C4-2B (cell line): ENCODE measurements around the gene GNS.

Experiments
- H3K27ac ChIP-seq: fragments of 450-650 bp; 2 replicates; pipeline ENCODE4 v1.5.1; 2017
- ZFX ChIP-seq: fragments of 450-650 bp; IDR thresholded peaks from 2 replicates; pipeline ENCODE4 v1.6.1; 2017
- TF ChIP-seq, protein P1 (sequence below): fragments of 450-650 bp; conservative IDR thresholded peaks from 2 replicates; pipeline ENCODE4 v1.5.1; 2017; ENCODE audit warnings: mild to moderate bottlenecking

The GNS gene

DNA sequence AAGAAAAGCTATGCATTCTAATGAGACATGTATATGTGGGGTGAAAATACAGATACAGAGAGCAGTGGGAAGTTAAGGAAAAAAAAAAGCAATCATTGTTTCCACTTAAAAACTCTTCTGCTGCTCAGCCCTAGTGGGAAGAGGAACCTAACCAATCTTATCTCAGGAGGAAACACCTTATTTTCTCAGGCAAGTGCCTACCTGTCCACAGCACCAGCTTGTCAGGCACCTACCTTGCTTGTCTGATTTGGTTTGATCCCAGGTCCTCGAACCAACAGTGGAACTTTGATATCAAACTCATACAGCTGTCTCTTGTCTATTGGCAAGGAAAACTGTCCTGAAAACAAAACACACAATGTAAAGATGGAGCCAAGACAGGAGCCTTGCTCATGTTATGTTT lies 22.4 kb downstream of the GNS start:
- TF ChIP-seq, protein P1, sequence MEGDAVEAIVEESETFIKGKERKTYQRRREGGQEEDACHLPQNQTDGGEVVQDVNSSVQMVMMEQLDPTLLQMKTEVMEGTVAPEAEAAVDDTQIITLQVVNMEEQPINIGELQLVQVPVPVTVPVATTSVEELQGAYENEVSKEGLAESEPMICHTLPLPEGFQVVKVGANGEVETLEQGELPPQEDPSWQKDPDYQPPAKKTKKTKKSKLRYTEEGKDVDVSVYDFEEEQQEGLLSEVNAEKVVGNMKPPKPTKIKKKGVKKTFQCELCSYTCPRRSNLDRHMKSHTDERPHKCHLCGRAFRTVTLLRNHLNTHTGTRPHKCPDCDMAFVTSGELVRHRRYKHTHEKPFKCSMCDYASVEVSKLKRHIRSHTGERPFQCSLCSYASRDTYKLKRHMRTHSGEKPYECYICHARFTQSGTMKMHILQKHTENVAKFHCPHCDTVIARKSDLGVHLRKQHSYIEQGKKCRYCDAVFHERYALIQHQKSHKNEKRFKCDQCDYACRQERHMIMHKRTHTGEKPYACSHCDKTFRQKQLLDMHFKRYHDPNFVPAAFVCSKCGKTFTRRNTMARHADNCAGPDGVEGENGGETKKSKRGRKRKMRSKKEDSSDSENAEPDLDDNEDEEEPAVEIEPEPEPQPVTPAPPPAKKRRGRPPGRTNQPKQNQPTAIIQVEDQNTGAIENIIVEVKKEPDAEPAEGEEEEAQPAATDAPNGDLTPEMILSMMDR, result no peak
- no peak for TF ChIP-seq ZFX
- no peak overlapping the region for H3K27ac ChIP-seq

DNA sequence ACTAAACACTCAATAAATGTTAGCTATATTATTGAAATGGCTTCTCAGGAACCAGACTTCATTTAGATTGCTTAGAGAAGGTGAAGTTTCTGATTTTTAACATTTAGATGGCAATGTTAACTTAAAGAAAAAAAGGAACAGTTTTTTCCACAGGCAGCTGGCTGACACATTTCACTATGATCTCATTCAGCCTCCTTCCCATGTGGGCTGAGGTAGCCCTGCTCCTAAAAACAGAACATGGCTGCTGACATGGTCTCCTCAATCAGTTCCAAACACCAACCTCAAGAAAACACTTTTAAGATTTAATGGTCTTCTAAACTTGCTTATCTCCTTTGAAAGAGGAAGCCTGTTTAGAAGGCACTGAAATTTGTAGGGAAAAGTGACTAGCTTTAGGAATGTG lies 23.8 kb downstream of the GNS start:
- TF ChIP-seq, protein P1, result no peak
- no peak overlapping the region for H3K27ac ChIP-seq

DNA sequence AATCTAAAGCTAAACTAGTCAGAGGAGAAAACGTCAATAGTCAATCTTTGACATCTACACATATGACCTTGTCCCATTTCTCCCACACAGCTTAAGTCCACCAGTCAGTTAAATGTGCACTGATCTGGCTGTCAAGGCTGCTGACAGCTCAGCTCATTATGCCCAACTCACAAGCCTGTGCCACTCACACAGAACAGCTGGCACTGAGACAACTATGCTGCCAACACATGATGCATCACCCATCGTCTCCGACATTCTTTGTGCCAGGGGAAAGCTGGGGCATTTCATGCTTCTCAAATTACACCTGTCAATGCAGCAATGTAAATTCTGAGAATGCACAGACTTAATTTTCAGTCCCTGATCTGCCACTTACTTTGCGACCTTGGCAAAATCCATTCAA lies 25.3 kb downstream of the GNS start:
- H3K27ac ChIP-seq, result no peak overlapping the region; the same call in 1 of the 2 replicates
- TF ChIP-seq, protein P1, result no peak
- no peak for TF ChIP-seq ZFX

DNA sequence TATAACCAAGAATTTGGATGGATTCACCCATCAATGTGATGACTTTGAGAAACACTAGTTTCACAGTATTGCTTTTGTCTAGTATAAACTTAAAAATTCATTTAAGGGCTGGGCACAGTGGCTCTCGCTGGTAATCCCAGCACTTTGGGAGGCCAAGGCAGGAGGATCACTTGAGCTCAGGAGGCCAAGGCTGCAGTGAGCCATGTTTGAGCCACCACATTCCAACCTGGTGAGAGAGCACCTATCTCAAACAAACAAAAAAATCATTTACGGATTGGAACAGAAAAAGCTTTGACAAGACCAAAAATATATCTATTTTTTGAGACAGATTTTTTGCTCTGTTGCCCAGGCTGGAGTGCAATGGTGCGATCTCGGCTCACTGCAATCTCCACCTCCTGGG lies 27.5 kb downstream of the GNS start:
- TF ChIP-seq ZFX, result no peak
- TF ChIP-seq, protein P1, result no peak
- no peak overlapping the region for H3K27ac ChIP-seq

DNA sequence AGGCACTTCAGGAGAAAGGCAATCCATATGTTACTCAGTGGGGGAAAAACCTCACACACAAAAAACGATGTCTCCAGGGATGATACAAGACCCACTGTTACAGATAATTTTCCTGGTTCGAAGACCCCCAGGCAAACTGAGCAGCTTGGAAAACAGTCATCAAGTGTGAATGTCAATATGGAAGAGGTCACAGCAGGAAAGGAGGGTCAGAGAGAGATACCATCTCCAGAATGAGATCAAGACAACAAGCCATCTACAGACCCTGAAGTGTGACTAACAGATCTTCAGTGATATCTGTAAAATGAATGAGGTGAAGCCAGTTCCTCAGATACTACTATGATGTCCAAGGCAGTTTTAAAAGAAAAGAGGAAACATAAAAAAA lies 28.6 kb downstream of the GNS start:
- TF ChIP-seq, protein P1, result no peak
- no peak for TF ChIP-seq ZFX
- no peak overlapping the region for H3K27ac ChIP-seq

DNA sequence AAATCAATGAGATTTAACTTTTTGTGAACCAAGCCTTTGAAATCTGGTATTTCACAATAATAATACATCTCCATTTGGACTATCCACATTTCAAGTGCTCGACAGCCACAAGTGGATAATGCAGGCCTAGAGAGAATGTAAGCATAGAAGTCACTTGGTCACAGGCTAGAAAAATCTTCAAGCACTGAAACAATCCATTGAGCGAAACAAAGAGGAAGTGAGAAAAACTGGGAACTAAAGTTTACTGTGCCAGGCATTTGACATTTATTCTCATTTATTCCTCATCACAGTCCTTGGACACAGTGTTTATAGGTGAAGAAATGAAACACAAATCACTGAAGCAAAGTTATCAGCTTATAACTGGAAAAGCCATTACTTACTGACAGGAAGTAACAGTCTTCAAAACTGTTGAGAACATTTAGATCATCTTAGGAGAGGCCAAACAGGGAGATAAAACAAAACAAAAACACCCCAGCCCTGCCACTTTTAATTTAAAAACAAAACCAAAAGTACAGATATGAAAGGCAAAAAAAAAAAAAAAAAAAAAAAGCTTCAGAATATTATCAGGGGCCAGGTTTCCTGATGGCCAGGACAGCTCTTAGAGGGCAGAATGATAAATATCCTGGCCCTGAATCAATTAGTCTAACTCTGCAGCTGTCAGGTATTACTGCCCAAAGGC lies 29.2 kb downstream of the GNS start:
- TF ChIP-seq, protein P1, result no peak
- no peak overlapping the region for H3K27ac ChIP-seq

DNA sequence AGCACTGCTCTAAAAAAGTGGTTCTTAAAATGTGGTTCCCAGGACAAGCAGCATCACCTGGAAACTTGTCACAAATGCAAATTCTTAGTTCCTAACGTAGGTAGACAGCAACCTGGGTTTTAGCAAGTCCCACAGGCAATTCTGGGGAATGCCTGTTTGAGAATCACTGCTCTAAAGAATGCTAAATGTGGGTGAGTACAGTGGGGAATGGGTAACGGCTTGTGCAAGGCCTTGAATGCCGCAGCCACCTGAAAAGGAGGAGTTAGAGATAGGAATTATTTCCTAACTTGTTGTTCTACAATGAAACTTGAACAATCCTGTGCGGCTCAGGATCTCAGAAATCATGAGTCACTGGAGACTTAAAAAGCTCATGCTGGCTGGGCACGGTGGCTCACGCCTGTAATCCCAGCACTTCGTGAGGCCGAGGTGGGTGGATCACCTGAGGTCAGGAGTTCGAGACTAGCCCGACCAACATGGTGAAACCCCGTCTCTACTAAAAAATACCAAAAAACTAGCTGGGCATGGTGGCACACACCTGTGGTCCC lies 34.9 kb downstream of the GNS start:
- no peak for TF ChIP-seq ZFX
- TF ChIP-seq, protein P1, result no peak
- H3K27ac ChIP-seq, result no peak overlapping the region
